Ishikawa (cell line): ENCODE results near the gene PIP5K1C.

ENCODE experiments used
- CEBPB ChIP-seq: IDR thresholded peaks from 2 replicates; pipeline ENCODE4 v1.6.1; 2012
- CREB1 ChIP-seq: IDR thresholded peaks from 2 replicates; pipeline ENCODE4 v1.6.1; 2012; ENCODE audit warnings: low read depth
- EGR1 ChIP-seq: IDR thresholded peaks from 2 replicates; pipeline ENCODE4 v1.6.1; 2012
- EP300 ChIP-seq: IDR thresholded peaks from 2 replicates; pipeline ENCODE4 v1.6.1; 2012; ENCODE audit warnings: borderline replicate concordance
- FOXM1 ChIP-seq: IDR thresholded peaks from 2 replicates; pipeline ENCODE4 v1.6.1; 2012; ENCODE audit warnings: low read depth, borderline replicate concordance
- NFIC ChIP-seq: IDR thresholded peaks from 2 replicates; pipeline ENCODE4 v1.6.1; 2012
- RAD21 ChIP-seq: IDR thresholded peaks from 2 replicates; pipeline ENCODE4 v1.6.1; 2012; ENCODE audit warnings: low read depth
- TAF1 ChIP-seq: IDR thresholded peaks from 2 replicates; pipeline ENCODE4 v1.6.1; 2012; ENCODE audit warnings: low read depth, mild to moderate bottlenecking
- TCF12 ChIP-seq: IDR thresholded peaks from 2 replicates; pipeline ENCODE4 v1.6.1; 2012; ENCODE audit warnings: low read depth
- TEAD4 ChIP-seq: IDR thresholded peaks from 2 replicates; pipeline ENCODE4 v1.6.1; 2012
- YY1 ChIP-seq: IDR thresholded peaks from 2 replicates; pipeline ENCODE4 v1.6.1; 2012; ENCODE audit warnings: low read depth
- ZBTB7A ChIP-seq: IDR thresholded peaks from 2 replicates; pipeline ENCODE4 v1.6.1; 2012; ENCODE audit warnings: low read depth
- TF ChIP-seq, protein P1 (sequence below): IDR thresholded peaks from 2 replicates; pipeline ENCODE4 v1.6.1; 2012
- TF ChIP-seq, protein P2 (sequence below): IDR thresholded peaks from 2 replicates; pipeline ENCODE4 v1.6.1; 2012
- TF ChIP-seq, protein P3 (sequence below): IDR thresholded peaks from 2 replicates; pipeline ENCODE4 v1.6.1; 2012; ENCODE audit warnings: low read depth, mild to moderate bottlenecking

Gene PIP5K1C

DNA sequence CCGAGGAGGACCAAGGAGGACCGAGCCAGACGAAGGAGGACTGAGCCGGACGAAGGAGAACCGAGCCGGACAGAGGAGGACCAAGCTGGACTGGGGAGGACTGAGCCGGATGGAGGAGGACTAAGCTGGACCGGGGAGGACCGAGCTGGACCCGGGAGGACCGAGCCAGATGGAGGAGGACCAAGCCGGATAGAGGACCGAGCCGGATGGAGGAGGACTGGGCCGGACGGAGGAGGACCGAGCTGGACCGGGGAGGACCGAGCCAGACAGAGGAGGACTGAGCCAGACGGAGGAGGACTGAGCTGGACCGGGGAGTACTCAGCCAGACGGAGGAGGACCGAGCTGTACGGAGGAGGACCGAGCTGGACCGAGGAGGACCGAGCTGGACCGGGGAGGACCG, 3.2 kb downstream of the PIP5K1C start:
- TF ChIP-seq CREB1 (no peak), EP300 (no peak), RAD21 (no peak), YY1 (no peak), NFIC (no peak), TAF1 (no peak), ZBTB7A (no peak), FOXM1 (no peak), CEBPB (no peak), TEAD4 (no peak), TCF12 (no peak), EGR1 (no peak)
- TF ChIP-seq, protein P1, sequence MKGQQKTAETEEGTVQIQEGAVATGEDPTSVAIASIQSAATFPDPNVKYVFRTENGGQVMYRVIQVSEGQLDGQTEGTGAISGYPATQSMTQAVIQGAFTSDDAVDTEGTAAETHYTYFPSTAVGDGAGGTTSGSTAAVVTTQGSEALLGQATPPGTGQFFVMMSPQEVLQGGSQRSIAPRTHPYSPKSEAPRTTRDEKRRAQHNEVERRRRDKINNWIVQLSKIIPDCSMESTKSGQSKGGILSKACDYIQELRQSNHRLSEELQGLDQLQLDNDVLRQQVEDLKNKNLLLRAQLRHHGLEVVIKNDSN: no peak
- TF ChIP-seq, protein P2, sequence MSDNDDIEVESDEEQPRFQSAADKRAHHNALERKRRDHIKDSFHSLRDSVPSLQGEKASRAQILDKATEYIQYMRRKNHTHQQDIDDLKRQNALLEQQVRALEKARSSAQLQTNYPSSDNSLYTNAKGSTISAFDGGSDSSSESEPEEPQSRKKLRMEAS: no peak
- TF ChIP-seq, protein P3, sequence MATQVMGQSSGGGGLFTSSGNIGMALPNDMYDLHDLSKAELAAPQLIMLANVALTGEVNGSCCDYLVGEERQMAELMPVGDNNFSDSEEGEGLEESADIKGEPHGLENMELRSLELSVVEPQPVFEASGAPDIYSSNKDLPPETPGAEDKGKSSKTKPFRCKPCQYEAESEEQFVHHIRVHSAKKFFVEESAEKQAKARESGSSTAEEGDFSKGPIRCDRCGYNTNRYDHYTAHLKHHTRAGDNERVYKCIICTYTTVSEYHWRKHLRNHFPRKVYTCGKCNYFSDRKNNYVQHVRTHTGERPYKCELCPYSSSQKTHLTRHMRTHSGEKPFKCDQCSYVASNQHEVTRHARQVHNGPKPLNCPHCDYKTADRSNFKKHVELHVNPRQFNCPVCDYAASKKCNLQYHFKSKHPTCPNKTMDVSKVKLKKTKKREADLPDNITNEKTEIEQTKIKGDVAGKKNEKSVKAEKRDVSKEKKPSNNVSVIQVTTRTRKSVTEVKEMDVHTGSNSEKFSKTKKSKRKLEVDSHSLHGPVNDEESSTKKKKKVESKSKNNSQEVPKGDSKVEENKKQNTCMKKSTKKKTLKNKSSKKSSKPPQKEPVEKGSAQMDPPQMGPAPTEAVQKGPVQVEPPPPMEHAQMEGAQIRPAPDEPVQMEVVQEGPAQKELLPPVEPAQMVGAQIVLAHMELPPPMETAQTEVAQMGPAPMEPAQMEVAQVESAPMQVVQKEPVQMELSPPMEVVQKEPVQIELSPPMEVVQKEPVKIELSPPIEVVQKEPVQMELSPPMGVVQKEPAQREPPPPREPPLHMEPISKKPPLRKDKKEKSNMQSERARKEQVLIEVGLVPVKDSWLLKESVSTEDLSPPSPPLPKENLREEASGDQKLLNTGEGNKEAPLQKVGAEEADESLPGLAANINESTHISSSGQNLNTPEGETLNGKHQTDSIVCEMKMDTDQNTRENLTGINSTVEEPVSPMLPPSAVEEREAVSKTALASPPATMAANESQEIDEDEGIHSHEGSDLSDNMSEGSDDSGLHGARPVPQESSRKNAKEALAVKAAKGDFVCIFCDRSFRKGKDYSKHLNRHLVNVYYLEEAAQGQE: no peak

DNA sequence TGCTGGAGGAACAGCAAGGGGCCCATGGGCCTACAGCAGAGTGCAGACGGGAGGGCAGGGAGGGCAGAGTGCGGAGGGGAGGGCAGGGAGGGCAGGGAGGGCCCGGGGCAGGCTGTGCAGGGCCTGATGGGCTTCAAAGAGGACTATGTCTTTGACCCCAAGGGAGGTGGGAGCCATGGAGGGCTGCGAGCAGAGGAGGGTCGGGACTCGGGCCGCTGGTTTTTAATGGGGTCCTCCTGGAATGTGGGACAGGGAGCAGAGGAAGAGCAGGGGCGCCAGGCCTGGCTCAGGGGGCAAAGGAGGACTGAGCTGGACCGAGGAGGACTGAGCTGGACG, 3.6 kb downstream of the PIP5K1C start:
- TF ChIP-seq, protein P2: no peak
- TF ChIP-seq, protein P3: no peak
- TF ChIP-seq YY1 (no peak), RAD21 (no peak), ZBTB7A (no peak), EGR1 (no peak), CREB1 (no peak), NFIC (no peak), TEAD4 (no peak), TAF1 (no peak), TCF12 (no peak), EP300 (no peak)
- TF ChIP-seq, protein P1: no peak

DNA sequence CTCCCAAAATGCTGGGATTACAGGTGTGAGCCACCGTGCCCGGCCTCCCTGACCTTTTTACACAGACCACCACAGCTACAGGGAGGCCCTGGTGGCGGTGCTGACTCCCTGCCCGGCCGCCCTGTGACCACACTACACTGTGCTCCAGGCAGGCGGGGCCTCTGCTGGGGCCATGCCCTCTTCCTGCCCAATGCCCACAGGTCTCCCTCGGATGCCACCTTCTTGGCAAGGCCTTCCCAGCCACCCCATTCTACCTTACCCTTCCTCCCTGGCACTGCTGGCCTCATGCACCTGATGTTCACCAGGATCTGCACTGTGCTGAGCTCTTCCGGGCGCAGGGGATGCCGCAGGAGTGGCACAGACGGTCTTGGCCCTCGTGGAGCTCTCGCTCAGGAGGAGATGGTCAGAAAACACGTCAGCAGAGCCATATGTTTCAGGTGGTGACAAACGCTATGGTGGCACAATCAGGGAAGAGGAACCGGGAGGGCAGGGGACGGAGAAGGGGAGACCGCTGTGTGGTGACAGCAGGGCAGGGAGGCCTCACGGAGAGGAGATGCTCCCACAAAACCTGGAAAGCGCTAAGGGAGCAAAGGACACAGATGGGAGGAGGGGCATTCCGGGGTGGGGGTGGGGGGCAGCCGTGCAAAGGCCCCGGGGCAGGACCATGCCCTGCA, 4.1 kb downstream of the PIP5K1C start:
- TF ChIP-seq NFIC (no peak), TEAD4 (no peak), EGR1 (no peak), RAD21 (no peak), CREB1 (no peak), ZBTB7A (no peak), YY1 (no peak), TAF1 (no peak), CEBPB (no peak), TCF12 (no peak), FOXM1 (no peak), EP300 (no peak)
- TF ChIP-seq, protein P3: no peak
- TF ChIP-seq, protein P2: no peak
- TF ChIP-seq, protein P1: no peak
